NCI-H2107 treated with DMSO at 0.1 percent for 48 hours (cell line): ENCODE results near the gene GIPC1.
A peak's percentile ranks its signal among the peaks of the same experiment; 100 is the strongest.
"Not testable (repeated sequence)": the region's sequence is repeated elsewhere in the genome, so short reads cannot be mapped to it uniquely, and the experiment has no call there.

Experiments used
- DNase-seq: peaks from one replicate; lab custom pipeline; 2025; ENCODE audit not compliant: unreplicated experiment; lab: John Stamatoyannopoulos, UW

Gene GIPC1, protein sequence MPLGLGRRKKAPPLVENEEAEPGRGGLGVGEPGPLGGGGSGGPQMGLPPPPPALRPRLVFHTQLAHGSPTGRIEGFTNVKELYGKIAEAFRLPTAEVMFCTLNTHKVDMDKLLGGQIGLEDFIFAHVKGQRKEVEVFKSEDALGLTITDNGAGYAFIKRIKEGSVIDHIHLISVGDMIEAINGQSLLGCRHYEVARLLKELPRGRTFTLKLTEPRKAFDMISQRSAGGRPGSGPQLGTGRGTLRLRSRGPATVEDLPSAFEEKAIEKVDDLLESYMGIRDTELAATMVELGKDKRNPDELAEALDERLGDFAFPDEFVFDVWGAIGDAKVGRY

DNA sequence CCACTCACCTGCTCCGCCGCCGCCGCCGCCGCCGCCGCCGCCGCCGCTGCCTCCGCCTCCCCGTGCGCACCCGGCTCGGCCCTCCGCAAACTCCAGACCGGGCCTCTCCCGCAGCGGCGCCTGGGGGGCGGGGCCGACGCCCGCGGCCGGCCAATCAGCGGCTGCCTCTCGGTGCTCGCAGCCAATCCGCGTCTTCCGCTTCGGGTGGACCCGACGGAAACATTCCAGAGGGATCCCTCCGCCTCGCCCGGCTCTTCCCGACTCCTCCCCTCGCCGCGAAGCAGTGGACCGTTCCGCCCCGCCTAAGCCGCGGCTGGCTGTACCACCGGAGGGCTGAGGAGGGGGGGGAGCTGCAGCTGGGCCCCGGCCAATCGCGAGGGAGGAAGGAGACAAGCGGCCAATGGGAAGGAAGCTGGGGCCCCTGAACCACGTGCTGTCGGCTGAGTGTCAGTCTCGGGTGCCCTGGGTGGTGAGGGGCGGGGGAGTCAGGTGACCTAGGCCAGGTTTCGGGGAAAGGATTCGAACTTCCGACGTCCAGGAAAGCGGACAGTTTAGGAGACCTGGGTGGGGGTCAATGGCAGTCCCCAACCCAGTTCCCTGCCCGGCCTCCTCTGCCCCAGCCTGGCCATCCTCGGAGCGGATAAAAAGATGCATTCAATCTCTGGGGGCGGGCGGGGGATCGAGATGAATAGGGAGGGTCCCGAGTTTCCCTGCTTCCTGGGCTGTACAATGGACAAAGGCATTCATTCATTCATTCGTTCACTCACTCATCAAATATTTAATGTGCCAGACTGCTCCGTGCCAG, at the start of gene GIPC1:
Gene GIPC1 (minus strand): TSS at position 99 of the 805 bp plus-strand sequence. CDS start 13,151 bp downstream, outside the sequence.
- peak; percentile 96 for DNase-seq

DNA sequence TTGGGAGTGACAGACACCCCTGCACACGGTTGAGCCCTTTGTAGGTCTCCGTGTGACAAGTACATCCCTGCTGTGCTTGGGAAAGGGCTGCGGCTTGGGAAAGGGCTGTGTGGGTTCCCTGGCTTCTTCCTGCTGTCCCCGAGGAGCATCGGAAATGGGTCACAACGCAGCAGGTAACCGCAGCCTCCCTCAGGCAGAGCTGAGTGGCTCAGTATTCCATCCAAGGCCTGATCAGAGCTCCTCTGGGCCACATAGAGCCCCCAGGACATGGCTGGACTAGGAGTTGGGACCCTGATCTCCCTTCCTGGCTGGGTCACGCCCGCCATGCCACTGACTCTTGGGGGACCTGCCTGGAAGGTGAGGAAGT, 49.8 kb upstream of the GIPC1 start:
- no peak for DNase-seq

DNA sequence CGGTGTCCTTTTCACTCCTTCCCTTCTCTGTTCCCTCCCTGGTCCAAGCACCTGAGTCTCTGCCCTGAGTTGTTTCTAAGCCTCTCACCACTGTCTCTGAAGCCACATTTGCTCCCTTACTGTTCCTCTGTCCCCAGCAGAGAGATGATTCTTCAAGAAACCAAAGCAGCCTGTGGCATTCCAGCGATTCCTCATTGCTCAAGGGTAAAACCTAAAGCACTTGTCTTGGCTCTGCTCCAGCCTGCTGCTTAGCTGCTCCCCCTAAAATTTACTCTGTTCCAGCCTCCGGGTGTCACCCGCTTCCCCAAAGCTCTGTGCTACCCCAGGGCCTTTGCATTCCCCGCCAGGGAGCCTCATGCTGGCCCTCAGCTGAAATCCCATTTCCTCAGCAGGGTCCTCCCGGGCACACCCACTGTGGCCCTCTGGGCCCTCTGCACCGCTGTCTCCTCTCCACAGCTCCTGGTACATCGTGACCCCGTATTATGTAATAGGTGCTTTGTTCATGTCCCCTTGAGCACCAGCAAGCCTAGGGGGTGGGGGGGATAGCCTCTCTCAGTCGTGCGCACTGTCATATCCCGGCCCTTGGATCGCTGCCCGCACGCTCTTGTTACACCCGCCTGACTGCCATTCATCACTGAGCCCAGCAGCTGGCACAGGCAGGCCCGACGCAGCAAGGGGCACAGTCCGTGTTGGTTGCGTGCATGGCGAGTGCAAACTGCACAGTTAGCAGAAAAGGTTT, 49.2 kb upstream of the GIPC1 start:
- peak; percentile 93 for DNase-seq

DNA sequence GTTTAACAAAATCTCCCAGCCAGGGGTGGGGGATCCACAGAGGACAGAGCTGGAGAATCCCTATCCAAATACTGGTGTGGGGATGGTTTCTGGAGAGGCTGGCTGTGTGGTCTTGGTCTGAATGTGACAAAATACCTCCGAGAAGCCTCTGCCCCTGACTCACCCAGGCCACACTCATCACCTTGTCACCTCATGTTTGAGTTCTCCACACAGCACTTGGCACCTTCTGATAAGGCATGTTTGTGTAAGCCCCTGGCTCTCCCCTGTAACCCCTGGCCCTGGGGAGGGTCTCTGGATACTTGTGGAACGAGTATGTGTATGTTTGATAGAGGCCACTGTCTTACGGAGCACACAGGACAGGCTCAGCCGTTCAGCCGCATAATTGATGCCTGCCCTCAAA, 48.1 kb upstream of the GIPC1 start:
- no peak for DNase-seq

DNA sequence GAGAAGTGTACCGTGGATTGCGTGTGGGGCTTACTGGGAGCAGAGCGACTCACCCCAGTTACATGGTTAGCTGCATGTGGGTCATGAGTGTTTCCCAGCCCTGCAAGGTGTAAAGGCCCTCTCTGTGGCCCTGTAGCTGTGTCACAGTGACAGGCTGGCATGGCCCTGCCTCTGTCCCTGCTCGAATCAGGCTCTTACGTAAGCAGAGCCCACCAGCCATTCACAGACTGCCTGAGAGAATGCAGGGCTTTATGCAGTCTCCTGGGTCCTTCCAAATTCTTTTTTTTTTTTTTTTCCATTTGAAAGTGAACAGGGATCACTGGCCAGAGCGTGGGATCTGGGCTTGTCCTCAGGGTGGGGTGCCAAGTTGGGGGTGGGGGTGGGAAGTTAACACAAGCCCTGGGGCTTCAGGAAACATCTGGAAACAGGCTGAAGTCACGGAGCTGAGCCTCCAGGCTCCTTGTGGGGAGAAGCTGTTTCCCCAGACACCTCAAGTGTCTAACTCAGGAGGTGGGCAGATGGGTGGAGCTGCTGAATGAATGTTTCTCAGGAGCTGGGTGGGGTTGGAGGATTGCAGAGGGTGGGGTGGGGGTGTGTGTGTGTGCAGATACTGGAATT, 46.9 kb upstream of the GIPC1 start:
- DNase-seq: no peak

DNA sequence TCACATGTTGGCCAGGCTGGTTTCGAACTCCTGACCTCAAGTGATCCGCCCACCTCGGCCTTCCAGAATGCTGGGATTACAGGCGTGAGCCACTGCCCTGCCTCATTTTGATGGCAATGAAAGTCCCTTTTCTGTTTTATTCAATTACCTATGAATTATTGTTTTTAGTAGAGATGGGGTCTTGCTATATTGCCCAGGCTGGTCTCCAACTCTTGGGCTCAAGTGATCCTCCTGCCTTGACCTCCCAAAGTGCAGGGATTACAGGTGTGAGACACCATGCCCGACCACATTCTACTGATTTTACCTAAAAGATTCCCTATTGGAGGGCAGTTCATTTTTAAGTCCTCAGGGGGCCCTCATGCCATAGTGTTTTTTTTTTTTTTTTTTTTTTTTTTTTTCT, 46.1 kb upstream of the GIPC1 start:
- DNase-seq: not testable (repeated sequence)

DNA sequence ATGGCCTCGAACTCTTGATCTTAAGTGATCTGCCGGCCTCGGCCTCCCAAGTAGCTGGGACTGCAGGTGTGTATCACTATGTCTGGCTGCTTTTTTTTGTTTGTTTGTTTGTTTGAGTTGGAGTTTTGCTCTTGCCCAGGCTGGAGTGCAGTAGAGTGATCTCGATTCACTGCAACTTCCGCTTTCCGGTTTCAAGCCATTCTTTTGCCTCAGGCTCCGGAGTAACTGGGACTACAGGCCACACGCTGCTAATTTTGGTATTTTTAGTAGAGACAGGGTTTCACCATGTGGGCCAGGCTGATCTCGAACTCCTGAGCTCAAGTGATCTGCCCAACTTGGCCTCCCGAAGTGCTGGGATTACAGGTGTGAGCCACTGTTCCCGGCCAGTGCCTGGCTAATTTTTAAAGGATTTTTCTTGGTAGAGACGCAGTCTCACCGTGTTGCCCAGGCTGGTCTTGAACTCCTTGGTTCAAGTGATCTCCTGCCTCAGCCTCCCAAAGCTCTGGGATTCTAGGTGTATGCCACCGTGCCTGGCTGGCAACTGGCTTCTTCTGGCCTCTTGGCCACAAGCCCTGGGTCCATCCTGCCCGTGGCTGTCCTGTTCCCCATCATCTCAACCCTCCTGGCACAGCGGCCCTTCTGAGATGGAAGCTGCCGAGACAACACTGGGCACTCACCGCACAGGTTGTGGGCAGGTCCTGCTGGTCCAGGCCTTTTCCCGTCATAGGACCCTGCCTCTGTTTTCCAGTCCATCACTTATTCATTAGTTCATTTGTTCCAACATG, 45.0 kb upstream of the GIPC1 start:
- DNase-seq: no peak

DNA sequence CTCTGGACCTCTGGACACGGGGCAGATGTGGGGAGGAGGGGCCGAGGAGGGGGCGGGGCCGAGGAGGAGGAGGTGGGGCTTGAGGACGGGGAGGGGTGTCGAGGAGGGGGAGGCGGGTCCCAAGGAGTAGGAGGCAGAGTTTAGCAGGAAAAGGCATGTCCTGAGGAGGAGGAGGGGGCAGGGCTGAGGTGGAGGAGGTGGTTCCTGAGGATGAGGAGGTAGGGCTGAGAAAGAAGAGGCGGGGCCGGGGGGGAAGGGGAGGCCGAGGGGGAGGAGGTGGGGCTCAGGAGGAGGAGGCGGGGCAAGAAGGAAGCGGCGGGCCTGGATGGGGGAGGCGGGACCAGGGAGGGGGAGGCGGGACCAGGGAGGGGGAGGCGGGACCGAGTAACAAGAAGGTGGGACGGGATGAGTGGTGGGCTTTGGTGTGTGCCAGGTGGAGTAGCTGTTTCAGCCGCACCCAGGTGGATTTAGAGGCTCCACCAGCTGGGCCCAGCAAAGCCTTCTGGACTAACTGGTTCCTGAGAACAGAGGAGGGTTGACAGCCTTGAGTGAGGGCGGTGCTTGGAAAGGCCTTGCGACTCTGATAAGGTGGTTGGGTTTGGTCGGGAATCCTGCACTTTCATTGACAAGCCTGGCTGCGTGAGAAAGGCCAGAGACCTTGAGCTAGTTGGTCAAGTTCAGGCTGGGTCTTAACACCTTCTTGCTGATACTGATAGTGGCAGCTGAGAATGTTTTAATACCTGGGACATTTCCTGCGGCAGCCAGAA, 41.2 kb upstream of the GIPC1 start:
- no peak for DNase-seq

DNA sequence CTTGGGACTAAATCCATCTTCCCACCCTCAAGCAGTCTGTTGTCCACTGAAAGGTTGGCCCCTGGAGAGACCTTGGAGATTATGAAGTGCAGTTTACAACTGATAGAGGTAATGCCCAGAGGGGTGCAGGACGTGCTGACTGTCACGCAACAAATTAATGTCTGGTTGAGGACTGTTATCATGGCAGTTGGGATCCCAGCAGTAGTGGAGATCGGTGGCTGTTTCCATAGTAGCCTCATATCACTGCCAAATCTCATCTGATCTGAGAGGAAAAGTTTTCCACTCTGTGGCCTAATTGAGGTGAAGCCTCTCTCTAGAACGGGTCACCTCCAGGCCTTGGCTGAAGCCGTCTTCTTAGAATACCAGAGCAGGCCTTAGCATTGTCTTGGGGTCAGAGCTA, 37.5 kb upstream of the GIPC1 start:
- DNase-seq: no peak

DNA sequence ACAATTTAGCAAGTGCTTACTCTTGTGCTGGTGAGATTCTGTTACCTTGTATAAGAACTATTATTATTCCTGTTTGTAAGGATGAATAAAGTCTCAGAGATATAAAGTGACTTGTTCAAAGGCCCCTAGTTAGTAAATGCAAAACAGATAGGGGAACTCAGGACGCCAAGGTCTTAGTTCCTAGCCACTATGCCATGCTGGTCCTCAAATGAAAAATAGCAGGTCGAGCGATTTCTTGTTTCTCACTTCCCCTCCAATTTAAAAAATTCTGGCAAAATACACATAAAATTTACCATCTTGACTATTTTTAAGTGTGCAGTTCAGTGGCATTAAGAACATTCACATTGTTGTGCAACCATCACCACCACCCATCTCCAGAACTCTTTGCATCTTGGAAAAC, 34.6 kb upstream of the GIPC1 start:
- no peak for DNase-seq

DNA sequence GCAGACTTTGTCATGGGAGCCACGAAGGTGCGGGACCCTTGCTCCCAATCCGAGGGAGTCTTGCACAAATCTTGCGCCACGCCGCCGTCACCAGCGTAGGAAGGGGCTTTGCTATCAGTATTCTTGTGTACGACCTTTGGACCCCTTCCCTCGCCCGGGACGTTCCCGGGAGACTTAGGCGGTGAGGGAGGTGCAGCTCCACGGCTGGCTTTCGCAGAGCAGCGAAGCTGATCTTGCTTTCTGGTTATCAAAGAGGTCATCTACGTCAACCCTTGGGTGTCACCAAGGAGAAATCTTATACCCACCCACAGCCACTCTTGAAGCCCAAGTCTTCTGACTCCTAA, 34.0 kb upstream of the GIPC1 start:
- DNase-seq: no peak

DNA sequence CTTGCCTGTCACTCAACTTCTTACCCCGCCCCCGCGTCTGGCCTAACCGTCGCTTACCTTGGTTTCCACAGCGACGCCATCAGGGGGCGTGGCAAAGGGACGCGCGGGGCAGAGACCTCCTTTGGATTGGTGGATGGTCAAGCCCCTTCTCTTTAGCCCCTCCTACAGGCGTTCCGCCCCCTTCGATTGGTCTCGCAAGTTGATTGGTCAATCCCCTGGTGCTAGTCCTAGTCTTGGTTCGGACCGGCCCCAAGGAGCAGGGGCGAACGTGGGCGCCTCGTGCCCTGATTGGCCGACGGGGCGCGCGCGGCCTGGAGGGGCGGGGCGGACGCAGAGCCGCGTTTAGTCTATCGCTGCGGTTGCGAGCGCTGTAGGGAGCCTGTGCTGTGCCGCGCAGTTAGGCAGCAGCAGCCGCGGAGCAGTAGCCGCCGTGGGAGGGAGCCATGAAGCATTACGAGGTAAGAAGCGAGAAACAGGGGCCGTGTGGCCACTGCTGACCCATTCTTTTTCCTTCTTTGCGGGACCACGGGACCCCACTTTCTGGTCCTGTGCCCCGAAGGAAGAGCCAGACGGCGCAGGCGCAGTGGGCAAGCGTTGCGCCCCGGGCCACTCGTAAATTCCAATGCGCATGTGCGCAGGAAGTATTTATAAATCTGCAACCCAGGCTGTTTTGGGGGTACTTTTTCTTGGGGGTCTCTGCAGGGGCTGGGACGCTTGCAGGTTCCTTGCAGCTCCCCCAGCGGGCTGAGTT, 33.5 kb upstream of the GIPC1 start, which contains the start of gene TECR:
Gene TECR (plus strand): TSS at position 341 of the 751 bp plus-strand sequence. CDS start 103 bp downstream, at position 444.
- peak; percentile 97 for DNase-seq

DNA sequence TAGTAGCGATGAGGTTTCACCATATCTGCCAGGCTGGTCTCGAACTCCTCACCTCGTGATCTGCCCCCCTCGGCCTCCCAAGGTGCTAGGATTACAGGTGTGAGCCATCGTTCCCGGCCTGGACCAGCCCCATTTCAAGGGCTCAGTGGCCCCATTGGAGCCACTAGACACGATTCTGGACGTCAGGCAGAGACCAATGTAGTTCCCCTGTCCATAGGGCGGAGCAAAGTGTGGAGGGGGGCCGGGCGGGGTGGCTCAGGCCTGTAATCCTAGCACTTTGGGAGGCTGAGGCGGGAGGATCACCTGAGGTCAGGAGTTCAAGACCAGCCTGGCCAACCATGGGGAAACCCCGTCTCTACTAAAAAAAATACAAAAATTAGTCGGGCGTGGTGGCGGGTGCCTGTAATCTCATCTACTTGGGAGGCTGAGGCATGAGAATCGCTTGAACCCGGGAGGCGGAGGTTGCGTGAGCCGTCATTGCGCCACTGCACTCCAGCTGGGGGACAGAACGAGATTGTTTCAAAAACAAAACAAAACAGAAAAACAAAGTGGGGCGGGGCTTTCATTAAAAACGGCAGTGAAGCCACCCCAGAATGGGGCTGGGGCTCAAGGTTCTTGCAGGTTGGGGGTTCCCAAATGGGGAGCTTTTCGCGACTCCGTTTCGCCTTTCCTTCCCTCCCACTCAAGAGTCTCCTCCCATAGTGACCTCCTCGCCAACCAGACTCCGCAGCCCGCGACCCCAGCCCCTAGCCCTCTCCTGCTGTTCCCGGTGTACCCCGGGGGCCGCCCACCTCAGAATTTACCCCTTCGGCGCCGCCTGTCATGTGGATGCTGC, 32.7 kb upstream of the GIPC1 start:
- DNase-seq: no peak

DNA sequence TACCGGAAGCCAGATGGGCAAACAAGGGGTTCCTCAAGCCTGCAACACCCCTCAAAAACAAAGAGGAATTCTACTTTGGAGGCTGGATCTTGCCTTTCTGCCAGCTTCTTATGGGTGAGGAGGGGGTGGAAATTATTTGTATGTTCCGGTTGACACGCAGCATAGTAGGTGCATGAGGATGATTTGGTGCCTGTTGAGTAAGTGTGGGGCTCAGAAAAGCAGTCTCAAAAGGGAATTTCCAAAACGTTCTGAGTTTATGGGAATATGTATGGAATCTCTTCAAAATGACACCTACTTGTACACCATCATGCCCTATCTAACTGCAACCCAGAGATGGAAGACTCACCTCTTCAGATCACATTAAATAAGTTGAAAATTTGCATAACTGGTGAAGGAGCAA, 30.5 kb upstream of the GIPC1 start:
- no peak for DNase-seq

DNA sequence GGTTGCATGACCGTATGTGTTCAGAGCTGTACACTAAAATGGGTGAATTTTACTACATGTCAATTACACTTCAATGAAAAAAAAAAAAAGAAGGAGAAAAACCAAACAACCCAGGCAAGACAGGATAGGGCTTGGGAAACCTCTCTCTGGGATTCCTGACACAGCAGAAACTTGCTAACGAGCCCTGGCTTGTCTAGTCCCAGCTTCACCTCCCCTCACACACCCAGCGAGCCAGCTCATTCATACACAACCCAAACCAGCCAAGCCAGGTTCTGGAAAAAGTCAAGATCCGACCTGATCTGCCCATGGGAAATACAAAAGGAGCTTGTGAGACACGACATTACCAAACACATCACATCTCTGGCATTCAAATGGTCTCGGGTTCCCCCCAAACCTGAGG, 29.8 kb upstream of the GIPC1 start:
- no peak for DNase-seq

DNA sequence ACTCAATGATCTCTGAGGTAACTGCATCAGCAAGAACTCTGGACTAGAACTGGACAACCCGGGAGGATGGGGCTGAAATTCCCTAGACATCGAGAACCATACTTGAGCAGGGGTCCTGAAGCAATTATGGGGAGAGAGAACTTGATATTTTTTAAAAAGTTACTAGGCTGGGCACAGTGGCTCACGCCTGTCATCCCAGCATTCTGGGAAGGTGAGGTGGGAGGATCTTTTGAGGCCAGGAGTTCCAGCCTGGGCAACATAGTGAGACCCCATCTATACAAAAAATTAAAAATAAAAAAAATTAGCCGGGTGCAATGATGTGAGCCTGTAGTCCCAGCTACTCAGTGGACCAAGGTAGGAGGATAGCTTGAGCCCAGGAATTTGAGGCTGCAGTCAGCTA, 24.6 kb upstream of the GIPC1 start:
- no peak for DNase-seq

DNA sequence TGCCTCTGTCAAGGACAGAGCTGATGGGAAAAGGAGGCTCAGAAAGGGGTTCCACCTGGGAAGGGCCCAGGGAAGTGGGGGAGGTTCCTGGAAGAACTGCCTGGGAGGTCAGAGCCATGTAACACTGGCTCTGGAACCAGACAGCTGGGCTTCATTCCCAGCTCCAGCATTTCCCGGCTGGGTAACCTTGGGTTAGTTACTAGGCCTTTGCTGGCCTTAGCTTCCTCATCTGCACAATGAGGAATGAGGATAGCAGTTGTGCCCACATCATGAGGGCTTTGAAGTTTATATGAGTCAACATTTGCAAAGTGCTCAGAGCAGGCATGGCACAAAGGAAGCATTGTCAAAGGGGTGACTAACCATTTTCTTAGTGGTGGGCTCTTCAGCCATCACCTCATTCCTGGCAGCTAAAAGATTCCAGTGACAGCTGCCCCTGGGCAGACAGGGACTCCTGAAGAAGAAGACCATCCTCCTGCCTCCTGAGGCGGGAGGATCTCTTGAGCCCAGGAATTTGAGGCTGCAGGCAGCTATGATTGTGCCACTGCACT, 24.0 kb upstream of the GIPC1 start:
- DNase-seq: no peak
